GM18498 (cell line): ENCODE data around the gene AK8.

ENCODE experiments used
- ATAC-seq: cut with Tn5 transposase; IDR thresholded peaks from one replicate; pipeline ENCODE4 v1.9.1; 2021; ENCODE audit warnings: mild to moderate bottlenecking, moderate library complexity; ENCODE audit not compliant: unreplicated experiment

Gene AK8

DNA sequence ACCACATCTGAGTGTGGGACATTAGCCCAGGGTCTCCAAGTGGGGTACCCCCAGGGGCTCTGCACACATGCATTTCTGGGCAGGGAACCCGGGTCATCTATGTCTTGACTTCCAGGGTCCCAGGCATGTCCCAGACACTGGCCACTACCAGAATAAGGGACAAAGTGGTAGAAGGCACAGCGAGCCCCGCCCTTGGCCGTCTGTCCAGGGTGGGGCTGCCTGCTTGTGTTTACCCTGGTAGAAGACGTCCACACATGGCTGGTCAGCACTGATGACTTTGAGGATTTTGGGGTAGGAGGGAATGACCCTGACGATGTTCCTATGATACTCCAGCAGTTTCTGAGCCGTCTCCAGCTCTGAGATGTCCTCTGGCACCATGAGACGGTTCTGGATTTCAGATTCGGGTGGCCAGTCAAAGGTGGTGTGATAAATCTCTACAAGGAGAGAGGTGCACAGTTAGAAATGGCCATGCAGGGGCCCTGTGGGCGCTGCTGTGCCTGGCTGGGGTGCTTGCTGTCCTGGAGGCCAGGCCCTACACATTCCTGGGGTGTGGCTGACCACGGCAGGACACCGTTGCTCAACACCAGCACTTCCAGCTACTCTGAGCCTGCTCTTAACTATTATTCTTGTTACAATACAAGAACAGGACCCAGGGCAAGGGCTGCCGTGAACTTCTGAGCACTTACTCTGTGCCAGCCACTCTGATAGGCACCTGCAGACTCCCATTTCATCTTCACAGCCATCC is 51.3 kb downstream of the AK8 start:
- no peak for ATAC-seq

DNA sequence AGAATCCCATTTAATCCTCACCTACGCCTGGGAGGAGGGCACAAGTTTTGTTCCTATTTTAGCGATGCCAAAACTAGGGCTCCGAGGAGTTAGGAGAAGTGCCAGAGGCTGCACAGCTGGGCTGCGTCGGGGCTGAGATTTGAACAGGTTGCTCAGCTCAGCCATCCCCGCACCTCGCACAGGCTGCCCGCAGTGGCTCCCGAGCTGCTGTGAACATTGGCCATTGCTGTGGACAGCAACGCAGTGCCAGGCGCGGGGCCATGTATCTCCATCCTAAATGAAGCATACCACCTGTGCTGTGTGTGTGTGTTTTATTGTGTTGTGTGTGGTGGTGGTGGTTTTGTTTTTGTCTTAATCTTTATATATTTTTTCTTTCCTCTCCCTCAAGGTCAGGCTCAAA is 52.0 kb downstream of the AK8 start:
- ATAC-seq, result no peak

DNA sequence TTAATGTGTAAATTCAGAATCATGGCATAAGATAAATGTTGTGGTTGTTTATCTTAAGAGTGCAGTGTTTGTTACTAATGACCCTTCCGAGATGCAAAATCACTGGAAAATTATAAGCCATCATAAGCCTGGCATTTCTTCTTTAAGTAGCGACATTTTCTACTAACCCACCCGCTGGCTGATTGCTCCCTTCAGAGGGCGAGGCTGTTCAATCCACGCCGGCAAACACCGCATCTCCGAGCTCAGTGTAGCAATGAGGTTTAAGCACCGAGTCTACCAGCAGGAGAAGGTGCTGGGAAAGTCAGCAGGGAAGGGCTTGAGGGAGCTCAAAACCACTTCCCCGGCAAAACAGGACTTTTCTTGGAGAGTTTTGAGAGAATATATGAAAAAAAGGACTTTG is 52.7 kb downstream of the AK8 start:
- ATAC-seq, result no peak

GRCh38 chr9:132824951-132825350 is 53.1 kb downstream of the AK8 start:
- ATAC-seq, result no peak

- no peak for ATAC-seq
Observed at GRCh38 chr9:132824151-132824550, 53.9 kb downstream of the AK8 start.

DNA sequence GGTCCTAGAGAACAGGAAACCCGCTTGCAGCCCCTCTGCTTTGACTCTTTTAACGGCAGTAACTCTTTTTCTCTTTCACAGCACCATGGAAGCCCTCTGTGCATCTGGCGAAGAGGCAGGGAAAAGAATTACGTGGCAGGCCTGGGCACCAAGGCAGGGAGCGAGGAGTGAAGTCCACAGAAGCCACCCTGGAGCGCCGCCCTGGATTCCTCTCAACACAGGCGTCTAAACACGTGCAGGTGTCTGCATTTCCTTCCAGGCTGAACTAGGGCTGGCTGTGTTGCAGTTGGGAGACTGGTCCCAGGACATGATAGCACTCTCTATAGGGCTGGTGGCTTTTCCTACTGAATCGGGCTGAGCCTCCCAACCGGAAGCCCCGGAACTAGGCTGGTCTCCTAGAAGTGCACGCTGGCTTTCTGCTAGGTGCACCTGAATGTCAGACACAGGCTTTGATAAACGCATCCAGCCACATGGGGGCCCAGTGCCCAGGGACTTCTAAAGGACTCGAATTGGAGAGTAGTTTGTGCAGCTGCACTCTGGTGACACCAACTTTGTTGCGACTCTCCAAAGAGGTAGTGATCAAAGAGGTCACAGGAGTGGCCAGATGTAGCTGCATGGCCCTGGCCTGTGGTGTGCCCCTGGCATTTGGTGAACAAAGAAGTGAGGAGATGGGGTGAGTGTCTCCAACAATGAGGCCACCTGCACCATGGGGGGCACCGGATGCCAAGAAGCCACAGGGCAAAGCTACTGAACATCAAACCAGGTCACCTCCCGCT is 54.5 kb downstream of the AK8 start:
- ATAC-seq, result no peak

- no peak for ATAC-seq
Observed at GRCh38 chr9:132820169-132820944, 57.7 kb downstream of the AK8 start.

GRCh38 chr9:132818588-132818987 is 59.5 kb downstream of the AK8 start:
- ATAC-seq, result no peak

GRCh38 chr9:132814937-132815336 is 63.1 kb downstream of the AK8 start:
- no peak for ATAC-seq

DNA sequence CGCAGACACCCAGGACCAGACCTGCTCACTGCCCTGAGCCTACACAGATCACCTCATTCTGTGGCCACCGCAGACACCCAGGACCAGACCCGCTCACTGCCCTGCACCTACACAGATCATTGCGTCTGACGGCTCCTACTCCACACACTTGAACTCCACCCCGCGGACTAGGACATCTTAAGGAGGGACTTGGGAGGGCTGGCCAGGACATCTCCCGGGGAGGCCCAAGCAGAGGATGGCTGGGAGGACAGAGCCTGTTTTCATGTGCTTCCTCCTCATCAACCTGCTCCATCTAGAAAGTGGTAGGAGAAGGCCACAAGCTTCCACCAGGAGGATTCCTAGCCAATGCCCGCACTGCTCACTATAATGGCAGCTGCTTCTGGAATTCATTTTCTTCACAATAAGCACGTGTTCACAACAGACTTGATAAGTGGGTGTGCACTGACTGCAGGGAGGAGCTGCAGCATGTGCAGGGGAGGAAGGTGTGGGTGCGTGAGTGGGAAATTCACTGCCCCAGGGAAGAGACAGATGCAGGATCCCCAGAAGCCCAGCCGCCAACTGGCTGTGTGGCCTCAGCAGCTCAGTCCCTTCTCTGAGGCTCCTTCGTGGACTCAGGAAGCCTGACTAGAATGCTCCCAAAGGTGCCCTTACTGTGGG is 64.8 kb downstream of the AK8 start:
- ATAC-seq, result no peak

- ATAC-seq, result no peak
Observed at GRCh38 chr9:132811985-132812384, 66.1 kb downstream of the AK8 start.

- no peak for ATAC-seq
Observed at GRCh38 chr9:132810314-132810713, 67.8 kb downstream of the AK8 start.

GRCh38 chr9:132809677-132810271 is 68.3 kb downstream of the AK8 start:
- ATAC-seq, result no peak

- ATAC-seq, result no peak
Observed at GRCh38 chr9:132808645-132809044, 69.4 kb downstream of the AK8 start.

DNA sequence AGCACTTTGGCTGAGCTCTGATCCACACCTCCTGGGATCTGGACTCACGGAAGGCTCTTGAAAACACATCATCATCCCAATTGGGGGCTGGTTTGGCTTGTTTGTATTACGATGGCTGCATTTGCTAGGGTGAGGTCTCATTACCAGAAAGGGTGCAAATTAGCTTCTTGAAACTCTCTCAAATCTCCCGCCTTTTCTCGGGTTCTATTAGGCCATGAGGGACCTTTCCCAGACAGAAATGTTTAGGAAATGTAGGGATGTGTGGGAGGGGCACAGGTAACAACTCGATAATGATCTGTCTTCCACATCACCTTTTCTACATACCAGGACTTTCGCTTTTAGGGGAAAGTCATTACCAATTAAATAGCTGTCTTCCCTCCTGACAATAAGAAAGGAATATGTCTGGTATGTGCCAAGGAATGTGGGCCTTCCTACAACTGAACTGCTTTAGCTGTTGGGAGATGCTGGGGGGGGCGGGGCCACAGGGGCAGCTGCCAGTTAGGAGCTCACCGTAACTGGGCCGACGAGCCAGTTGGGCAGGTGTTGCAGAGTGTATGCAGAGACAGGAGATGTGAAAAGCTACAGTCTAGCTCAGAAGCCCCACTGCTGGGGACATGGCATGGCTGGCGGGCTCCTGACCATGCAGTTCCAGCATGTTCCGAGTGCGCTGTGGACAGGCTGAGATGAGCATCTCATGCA is 71.2 kb downstream of the AK8 start:
- ATAC-seq, result no peak

- ATAC-seq, result no peak
Observed at GRCh38 chr9:132806306-132806705, 71.8 kb downstream of the AK8 start.

DNA sequence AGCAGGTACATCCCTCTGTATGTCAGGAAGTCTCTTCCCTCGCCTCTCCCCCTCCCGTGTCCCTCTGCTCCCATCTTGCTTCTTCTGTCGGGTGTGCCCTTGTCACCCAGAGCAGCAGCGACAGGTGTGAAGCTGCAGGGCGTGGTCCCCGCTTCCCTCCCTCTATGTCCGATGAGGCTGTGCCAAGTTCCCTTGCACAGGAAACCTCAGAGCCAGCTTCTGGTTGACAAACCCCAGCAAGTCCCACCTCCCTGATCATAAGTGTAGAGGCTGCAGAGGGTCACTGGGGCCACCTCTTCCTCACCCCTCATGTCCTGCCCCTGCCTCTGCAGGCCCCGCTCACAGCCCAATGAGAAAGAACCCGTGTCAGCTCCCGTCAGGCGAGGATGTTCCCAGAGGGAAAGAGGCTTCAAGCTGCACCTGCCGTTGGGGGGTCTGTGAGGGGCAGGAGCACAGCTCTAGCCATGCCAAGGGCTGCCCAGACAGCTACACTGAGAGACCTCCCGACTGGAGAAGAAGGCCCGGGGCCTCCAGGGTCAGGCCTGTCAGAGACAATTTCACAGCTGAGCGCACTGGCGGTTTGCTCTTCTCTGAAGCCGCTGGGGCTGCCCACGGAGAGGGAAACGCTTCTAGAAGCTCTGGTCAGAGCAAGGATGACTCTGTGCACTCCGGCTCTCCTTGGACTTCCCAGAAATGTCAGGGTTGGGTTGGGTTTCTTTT is 73.3 kb downstream of the AK8 start:
- no peak for ATAC-seq

GRCh38 chr9:132802121-132802795 is 75.8 kb downstream of the AK8 start:
- no peak for ATAC-seq

DNA sequence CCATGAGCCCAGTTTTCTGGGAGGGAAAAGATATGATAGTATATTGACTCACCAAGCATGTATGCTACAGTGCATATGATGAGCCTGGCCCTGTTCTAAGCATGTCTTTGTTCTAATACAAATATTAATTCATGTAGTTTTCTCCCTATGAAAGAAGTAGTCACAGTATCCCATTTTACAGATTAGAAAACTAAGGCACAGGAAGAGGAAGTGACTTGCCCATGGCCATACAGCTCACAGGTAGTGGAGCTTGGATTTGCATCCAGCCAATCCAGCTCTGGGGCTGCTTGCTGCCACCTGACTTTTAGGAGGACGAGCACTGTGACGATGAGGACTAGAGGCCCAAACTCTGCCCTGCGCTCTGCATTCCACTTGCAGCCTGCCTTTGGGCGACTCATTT is 76.4 kb downstream of the AK8 start:
- ATAC-seq, result no peak
